AG04449 (cell line): Measurements from ENCODE around the gene SOCS3.

Source experiments
- CTCF ChIA-PET: fragments of 350-600 bp; formaldehyde crosslinking; extraction: SDS; loops from one replicate; lab custom pipeline; 2021; ENCODE audit warnings: antibody characterized with exemption; lab: Yijun Ruan, JAX
- POLR2A ChIA-PET: fragments of 400-600, 350-600 bp; formaldehyde crosslinking; extraction: SDS; loops from one replicate; lab custom pipeline; 2020; ENCODE audit warnings: antibody characterized with exemption, inconsistent platforms; lab: Yijun Ruan, JAX
- DNase-seq: peaks from one replicate; pipeline ENCODE4 v3.0.0-alpha.2; 2010; ENCODE audit warnings: low read depth, low spot score
- H3K4me3 ChIP-seq: 2 replicates; pipeline ENCODE4 v1.5.1; 2011; ENCODE audit warnings: low read depth, mild to moderate bottlenecking, control low read depth, low read length
- TF ChIP-seq, protein P1 (sequence below): IDR thresholded peaks from one replicate; pipeline ENCODE4 v1.5.1; 2011; ENCODE audit warnings: mild to moderate bottlenecking, moderate library complexity, low read length, control low read depth, inconsistent platforms; ENCODE audit not compliant: insufficient read depth; ENCODE audit errors: missing control alignments

The SOCS3 gene, protein sequence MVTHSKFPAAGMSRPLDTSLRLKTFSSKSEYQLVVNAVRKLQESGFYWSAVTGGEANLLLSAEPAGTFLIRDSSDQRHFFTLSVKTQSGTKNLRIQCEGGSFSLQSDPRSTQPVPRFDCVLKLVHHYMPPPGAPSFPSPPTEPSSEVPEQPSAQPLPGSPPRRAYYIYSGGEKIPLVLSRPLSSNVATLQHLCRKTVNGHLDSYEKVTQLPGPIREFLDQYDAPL

DNA sequence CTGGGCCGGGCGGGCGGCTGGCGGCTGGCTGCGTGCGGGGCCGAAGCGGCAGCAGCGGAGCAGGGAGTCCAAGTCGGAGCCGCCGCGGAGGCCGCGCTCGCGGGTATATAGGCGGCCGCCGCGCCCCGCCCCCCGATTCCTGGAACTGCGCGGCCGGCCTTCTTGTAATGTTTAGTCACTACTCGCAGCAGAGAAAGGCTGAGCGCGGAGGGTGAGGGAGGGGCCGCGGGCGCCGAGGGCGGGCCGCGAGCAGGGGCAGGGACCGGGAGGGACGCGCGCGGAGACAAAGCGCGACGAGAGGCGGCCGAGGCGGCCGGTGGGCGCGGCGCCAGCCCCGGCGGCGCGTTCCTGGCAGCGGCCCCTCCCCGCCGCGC is at the start of gene SOCS3:
Gene SOCS3, minus strand, starts transcription at position 81 of the 374 bp plus-strand sequence. CDS start 982 bp downstream, outside the sequence.
- H3K4me3 ChIP-seq, result peak within 1 kb of the TSS; percentile 87
- DNase-seq, result no peak
- ChIA-PET POLR2A (interaction anchor here (0.5 to 3.6 kb wide), 25 partner anchors 9 to 110 kb away, joined by 3 to 33 read pairs (median 4); partner anchors contain the start of gene PGS1), CTCF (interaction anchor here (0.7 to 6.8 kb wide), 18 partner anchors 10 to 110 kb away, joined by 3 to 120 read pairs (median 7); partner anchors contain the start of gene PGS1)
- TF ChIP-seq, protein P1, sequence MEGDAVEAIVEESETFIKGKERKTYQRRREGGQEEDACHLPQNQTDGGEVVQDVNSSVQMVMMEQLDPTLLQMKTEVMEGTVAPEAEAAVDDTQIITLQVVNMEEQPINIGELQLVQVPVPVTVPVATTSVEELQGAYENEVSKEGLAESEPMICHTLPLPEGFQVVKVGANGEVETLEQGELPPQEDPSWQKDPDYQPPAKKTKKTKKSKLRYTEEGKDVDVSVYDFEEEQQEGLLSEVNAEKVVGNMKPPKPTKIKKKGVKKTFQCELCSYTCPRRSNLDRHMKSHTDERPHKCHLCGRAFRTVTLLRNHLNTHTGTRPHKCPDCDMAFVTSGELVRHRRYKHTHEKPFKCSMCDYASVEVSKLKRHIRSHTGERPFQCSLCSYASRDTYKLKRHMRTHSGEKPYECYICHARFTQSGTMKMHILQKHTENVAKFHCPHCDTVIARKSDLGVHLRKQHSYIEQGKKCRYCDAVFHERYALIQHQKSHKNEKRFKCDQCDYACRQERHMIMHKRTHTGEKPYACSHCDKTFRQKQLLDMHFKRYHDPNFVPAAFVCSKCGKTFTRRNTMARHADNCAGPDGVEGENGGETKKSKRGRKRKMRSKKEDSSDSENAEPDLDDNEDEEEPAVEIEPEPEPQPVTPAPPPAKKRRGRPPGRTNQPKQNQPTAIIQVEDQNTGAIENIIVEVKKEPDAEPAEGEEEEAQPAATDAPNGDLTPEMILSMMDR, result no peak

DNA sequence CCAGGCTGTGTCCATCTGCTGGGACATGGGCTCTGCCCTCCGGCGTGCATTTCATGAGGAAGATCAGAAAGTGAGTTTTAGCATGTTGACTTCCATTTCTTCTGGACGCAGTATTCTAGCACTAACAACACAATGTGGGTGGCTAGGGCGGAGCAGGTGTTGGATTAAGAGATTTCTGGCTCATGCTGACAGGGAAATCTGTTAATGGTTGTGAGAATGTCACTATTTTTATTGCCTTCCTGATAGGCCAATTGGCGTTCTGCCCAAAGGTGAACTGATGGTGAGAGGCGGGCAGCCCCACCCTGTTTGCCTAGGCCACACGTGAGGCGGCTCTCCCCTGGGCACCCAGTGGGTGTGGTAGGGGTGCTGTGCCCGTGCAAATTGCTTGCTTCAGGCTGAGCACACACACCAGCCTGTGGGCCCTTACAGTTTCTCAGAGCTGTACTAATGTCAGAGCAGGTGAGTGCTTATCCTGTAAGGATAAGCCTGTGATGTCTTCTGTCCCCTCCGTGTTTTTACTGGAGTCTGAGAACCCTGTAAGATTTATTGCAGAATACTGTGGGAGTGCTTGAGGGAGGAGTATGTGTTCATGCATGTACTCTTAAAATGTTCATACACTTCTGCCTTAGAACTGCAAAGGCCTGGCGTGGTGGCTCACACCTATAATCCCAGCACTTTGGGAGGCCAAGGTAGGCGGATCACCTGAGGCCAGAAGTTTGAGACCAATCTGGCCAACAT is 49.5 kb upstream of the SOCS3 start:
- no peak overlapping the region for H3K4me3 ChIP-seq
- no peak for DNase-seq
- ChIA-PET CTCF (interaction anchor here (1.3 to 8.6 kb wide), 3 partner anchors 12 to 158 kb away, joined by 3 to 87 read pairs (median 4); no protein-coding TSS in a partner anchor), POLR2A (no interaction called here)
- TF ChIP-seq, protein P1, result no peak

DNA sequence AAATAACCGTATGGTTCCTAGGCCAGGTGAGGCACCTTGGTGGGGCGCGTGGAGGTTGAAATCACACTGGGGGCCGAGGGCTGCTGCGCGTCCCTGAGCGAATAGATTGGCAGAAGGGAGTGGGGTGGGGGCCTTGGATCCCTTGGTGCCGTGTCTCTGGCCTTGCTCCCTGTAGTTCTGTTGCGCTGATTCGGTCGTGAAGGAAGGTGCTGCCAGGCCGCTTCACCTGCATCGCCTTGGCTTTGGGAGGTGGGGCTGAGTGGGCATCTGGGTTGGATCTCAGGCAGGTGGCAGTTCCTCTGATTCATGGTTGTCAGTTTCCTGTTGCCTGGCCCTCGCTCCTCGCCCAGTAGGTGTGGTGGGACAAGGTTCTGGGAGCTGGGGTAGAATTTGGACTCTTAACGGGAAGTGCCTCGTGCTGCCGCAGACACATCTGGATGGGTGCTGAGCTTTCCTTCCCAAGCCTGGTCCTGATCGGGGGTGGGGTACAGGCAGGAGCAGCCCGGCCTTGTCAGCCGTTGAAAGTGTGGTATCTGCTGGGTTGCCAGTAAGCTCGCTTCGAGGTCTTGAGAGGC is 48.7 kb upstream of the SOCS3 start:
- ChIA-PET POLR2A (no interaction called here), CTCF (interaction anchor here (1.0 to 8.6 kb wide), 3 partner anchors 12 to 47 kb away, joined by 3 to 87 read pairs (median 4); no protein-coding TSS in a partner anchor)
- DNase-seq, result no peak
- no peak overlapping the region for H3K4me3 ChIP-seq
- TF ChIP-seq, protein P1, result no peak

DNA sequence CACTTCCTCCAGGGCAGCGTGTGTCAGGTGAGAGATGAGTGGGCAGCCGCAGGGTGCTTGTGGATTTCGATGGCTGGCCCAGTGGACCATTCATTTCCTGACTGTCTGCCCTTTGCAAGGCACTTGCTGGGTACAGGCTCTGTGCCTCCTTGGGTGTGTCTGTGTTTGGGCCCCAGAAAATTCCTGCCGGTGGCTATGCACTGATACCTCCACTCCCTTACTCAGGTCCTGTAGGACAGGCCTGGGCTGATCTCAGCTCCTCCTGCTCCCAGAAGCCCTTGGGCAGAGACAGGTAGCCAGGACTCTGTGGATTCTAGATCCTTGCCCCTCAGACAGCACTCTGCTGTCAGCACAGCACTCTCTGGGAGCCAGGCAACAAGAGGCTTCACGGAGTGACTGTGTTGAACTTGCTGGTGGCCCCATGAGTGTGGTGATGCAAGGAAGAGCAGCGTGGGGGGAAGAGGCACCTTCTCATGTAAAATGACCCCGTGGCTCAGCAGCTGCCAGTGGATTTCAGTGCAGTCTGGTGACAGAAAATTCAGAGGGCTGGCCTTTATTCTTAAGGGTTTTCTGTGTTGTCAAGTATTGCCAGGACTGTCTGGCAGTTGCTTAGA is 47.6 kb upstream of the SOCS3 start:
- ChIA-PET POLR2A (no interaction called here), CTCF (interaction anchor here (1.0 to 8.6 kb wide), 3 partner anchors 13 to 46 kb away, joined by 3 to 87 read pairs (median 4); no protein-coding TSS in a partner anchor)
- TF ChIP-seq, protein P1, result no peak
- H3K4me3 ChIP-seq, result no peak overlapping the region
- no peak for DNase-seq

DNA sequence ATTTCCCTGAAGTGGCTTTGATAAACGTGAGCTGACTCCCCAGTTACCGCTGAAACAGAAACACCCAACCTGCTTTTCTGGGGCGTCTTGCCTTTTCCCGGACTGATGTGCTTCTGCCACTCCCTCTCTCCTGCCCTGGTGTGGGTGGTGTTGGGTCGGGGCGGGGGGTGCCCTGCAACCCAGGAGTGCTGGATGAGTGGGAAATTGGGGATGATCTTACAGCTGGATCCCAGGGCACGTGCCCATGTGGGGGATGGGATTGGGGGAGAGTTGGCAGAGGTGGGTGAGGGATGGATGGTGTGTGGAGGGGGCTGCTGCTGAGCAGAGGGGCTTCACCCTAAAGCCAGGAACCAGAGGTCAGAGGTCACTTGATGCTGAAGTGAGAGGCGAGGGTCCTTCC is 47.0 kb upstream of the SOCS3 start:
- ChIA-PET CTCF (interaction anchor here (8.6 kb wide), 1 partner anchor 14 kb away, joined by 87 read pairs; no protein-coding TSS in a partner anchor), POLR2A (interaction anchor here (0.7 kb wide), 1 partner anchor 48 kb away, joined by 3 read pairs; no protein-coding TSS in a partner anchor)
- DNase-seq, result no peak
- no peak overlapping the region for H3K4me3 ChIP-seq
- TF ChIP-seq, protein P1, result no peak
